ENCODE results near the gene NEK1. TPM values are rescaled to one million over a fixed set of nuclear protein-coding genes. Genes with fewer than 3 reads are reported as not detected.

The NEK1 gene
- total RNA-seq, 4 donors from 2014 or later = 10.2 to 15.8 (median 12.9) TPM

- H3K4me1 ChIP-seq = no peaks in the 10 kb centered on the region
- H3K4me3 ChIP-seq = no peak overlapping the region
- no peaks in the 10 kb centered on the region for H3K9me3 ChIP-seq
- no peak overlapping the region for H3K27ac ChIP-seq (replicated peaks in 1 of 4)
- H3K36me3 ChIP-seq = no peaks in the 10 kb centered on the region
- intact Hi-C loops (cut with DNase I) = no loop called here
- no peaks in the 10 kb centered on the region for H3K27me3 ChIP-seq
- TF ChIP-seq EP300 (IDR thresholded peaks at IDR 0.05) (no peak), CTCF (IDR thresholded peaks at IDR 0.05) (no peak), POLR2A (IDR thresholded peaks at IDR 0.05; ENCODE audit: low read depth) (no peak), POLR2AphosphoS5 (IDR thresholded peaks at IDR 0.05) (no peak)
- no peak for DNase-seq (ENCODE audit: extremely low spot score)
These were observed 200.3 kb downstream of the NEK1 start for GRCh38 chr4:169412046-169412445.

- Histone ChIP-seq H3K9me3 (no peaks in the 10 kb centered on the region), H3K27ac (replicated peaks in 1 of 4) (no peak overlapping the region), H3K4me3 (no peak overlapping the region), H3K27me3 (no peaks in the 10 kb centered on the region), H3K4me1 (no peaks in the 10 kb centered on the region), H3K36me3 (peaks cover 0 to under 1% (median 0%) of the 10 kb centered on the region in 4 donors)
- intact Hi-C loops (cut with DNase I) = no loop called here
- DNase-seq (ENCODE audit: extremely low spot score) = no peak
- no peak for TF ChIP-seq CTCF (IDR thresholded peaks at IDR 0.05)
- no peak for TF ChIP-seq POLR2AphosphoS5 (IDR thresholded peaks at IDR 0.05)
- no peak for TF ChIP-seq POLR2A (IDR thresholded peaks at IDR 0.05; ENCODE audit: low read depth)
- TF ChIP-seq EP300 (IDR thresholded peaks at IDR 0.05) = no peak
- WGBS = 74% methylated on average over 12 of the region's 12 CpGs
These were observed 201.3 kb downstream of the NEK1 start for GRCh38 chr4:169410839-169411770.

GRCh38 chr4:169407217-169407845 is 205.1 kb downstream of the NEK1 start:
- 77% methylated on average over 1 of the region's 1 CpG for WGBS
- intact Hi-C loops (cut with DNase I) = no loop called here
- no peak for TF ChIP-seq POLR2A (IDR thresholded peaks at IDR 0.05; ENCODE audit: low read depth)
- no peak for TF ChIP-seq EP300 (IDR thresholded peaks at IDR 0.05)
- no peak for TF ChIP-seq POLR2AphosphoS5 (IDR thresholded peaks at IDR 0.05)
- no peak for TF ChIP-seq CTCF (IDR thresholded peaks at IDR 0.05)

GRCh38 chr4:169404960-169405359 is 207.4 kb downstream of the NEK1 start:
- no peak for TF ChIP-seq CTCF (IDR thresholded peaks at IDR 0.05)
- no peak for TF ChIP-seq POLR2AphosphoS5 (IDR thresholded peaks at IDR 0.05)
- no peak for TF ChIP-seq POLR2A (IDR thresholded peaks at IDR 0.05; ENCODE audit: low read depth)
- no peak for DNase-seq (ENCODE audit: extremely low spot score)
- H3K27me3 ChIP-seq = no peaks in the 10 kb centered on the region
- intact Hi-C loops (cut with DNase I) = no loop called here
- H3K4me1 ChIP-seq = no peaks in the 10 kb centered on the region
- WGBS = 50% methylated on average over 1 of the region's 1 CpG
- no peaks in the 10 kb centered on the region for H3K9me3 ChIP-seq
- H3K4me3 ChIP-seq = no peak overlapping the region
- H3K27ac ChIP-seq (replicated peaks in 1 of 4) = no peak overlapping the region
- H3K36me3 ChIP-seq = peaks cover 0 to 5% (median 2%) of the 10 kb centered on the region in 4 donors

More at GRCh38 chr4:169407217-169407845, 205.1 kb downstream of the NEK1 start:
- DNase-seq (ENCODE audit: extremely low spot score) = no peak
- H3K4me3 ChIP-seq = no peak overlapping the region
- peaks cover 0 to 5% (median 0%) of the 10 kb centered on the region in 4 donors for H3K36me3 ChIP-seq
- H3K9me3 ChIP-seq = no peaks in the 10 kb centered on the region
- H3K4me1 ChIP-seq = no peaks in the 10 kb centered on the region
- no peaks in the 10 kb centered on the region for H3K27me3 ChIP-seq
- H3K27ac ChIP-seq (replicated peaks in 1 of 4) = no peak overlapping the region
